ENCODE results near the gene IRF2.

Gene IRF2

DNA sequence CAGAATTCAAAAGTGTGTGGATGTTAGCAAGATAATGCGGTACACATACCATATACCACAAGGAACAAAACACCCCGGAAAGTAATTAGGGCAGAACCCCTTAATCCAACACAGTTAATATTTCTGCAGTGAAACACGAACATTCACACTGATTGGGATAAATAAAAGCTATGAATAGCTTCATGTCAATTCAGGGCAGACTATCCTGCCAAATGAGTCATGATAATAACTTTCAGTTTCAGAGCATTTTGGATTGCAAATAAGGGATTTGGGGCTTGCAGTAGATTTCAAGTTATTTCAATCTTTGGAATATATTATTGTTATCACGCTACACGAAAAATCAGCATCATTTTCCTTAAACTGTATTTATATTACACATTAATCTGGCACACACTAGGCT lies 24.3 kb downstream of the IRF2 start:
- DNase-seq = peak; percentile 78

DNA sequence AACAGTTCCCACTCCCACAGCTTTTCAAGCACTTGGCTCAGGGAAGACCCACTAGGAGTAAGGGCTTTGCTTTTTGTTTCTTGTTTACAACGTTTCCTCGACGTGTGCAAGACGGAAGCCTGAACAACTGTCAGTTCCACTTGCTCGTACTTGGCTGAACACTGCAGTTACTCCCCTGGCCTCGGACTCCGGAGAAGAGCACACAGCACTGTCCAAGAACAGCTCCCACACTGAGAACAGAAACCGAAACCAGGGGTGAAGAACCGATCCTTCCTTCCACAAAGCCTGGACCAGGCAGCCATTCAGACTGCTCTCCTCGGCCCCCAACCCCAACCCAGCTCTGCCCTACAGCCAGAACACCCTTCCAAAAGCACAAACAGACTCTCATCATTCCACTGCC lies 25.5 kb downstream of the IRF2 start:
- peak; percentile 87 for DNase-seq

DNA sequence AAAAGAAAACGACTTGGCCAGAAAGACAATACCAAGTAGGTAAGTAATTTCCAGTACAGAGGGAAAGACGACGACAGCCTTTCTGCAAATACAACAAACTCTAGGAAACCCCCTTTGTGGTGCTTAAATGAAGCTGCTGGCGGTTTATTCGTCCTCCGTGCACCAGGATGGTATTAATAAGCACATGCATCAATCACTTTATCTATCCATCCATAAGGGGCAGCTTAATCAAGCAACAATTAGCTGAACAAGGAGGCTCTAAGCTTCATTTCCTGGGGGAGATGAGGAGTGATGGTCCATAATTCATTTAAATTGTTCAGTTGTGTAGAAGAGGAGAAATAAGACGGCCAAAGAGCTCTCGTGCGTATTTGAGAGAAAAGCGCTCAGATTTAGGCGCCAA lies 26.2 kb downstream of the IRF2 start:
- no peak for DNase-seq

DNA sequence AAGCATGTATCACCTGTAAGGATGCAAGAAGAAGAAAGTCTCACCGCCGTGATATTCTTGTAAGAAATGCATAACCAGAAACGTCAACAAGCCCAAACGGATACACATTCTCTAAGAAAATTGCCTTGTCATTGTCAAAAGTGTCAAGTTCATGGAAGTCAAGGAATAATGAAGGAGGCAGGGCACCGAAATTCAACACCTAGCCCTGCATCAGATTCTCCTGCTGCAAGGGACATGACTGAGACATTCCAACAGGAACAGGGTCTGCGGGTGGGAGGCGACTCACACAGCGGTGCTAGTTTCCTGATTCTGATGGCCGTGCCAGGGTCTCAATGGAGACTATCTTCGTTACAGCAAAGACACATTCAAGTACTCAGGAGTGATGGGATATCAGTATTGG lies 26.7 kb downstream of the IRF2 start:
- no peak for DNase-seq

DNA sequence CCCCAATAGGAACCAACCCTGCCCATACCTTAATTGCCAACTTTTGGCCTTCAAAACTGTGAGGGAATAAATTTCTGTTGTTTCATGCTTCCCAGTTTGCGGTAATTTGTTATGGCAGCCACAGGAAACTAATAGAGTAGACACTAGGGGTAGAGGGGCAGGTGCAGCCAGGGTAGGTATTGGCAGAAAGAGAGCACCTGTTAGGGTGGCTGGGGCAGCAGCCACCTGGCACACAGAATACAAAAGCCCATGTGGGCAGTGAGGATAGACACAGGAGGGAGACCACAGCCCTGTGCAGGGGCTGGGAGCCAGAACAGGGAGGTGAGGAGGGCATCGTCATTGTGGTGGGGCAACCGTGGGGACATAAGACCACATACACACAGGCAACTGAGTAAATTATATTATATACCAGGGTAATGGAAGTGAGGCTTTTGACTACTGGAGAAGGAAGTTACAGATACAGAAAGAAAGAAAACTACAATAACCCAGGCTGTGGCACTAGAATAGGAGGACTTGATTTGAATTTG lies 28.2 kb downstream of the IRF2 start:
- DNase-seq = no peak

DNA sequence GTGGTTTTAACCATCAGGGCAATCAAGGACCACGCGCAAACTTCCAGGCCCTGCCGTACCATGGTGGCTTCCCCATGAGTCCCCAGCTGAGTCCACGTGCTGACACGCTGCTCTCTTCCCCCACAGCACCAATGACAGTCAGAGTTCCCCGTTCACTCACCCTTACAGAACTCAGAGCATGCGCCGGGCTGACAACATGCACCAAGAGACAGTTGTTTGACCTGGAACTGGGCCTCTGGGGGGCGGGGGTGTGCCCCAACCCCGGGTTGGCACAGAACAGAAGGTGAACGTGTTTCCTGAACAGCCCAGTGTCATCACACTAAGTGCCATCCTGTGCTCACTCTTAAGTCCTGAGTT lies 29.4 kb downstream of the IRF2 start:
- peak; percentile 77 for DNase-seq

DNA sequence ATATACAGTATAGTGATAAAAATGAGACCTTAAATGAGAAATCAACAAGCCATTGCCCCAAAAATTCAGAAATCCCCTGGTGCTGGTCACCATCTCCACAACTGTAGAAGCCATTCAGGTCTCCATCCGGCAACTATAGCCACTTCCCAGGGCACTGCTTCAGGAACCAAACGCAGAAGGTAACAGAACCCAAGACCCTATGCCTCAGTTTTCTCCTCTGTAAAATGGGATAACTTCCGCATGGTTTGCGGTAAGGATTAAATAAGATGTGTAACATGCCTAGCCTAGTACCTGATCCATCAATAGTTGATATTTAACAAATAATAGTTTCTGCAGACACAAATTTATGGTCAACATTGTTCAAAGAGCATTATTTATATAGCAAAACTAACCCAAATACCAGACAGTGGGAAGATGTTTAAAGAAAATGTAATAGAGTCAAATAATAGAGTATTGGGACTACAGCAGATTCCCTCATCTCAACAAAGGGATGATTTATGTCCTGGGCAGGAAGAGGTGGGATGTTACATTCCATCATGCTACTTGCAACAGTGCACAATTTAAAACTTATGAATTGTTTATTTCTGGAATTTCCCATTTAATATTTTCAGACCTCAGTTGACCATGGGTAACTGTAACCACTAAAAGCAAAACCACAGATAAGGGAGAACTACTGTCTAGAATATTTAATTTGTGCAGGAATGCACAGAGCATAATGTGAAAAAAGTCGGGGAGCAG lies 30.0 kb downstream of the IRF2 start:
- DNase-seq = peak; percentile 57

DNA sequence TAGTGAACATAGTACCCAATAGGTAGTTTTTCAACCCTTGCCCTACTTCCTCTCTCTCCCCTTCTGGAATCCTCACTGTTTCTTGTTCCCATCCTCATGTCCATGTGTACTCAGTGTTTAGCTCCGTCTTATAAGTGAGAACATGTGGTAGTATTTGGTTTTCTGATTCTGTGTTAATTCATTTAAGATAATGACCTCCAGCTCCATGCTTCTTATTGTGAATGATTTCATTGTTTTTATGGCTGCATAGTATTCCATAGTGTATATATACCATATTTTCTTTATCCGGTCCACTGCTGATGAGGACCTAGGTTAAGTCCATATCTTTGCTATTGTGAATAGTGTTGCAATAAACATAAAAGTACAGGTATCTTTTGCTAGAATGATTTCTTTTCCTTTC lies 31.0 kb downstream of the IRF2 start:
- no peak for DNase-seq

DNA sequence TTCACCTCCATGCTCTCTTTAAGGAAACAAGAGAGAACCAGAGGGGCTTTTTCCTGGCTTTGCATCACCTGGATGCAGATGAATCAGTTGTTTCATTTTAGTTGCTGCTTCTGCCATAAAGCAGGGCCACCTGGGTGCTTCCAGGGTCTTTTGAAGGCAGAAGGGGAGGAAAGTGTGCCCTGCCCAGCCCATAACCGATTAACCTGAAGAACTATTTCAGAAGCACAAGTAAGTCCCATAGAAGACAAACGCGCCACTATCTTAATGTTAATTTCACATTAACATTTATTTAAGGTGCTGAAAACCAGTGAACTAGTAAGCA lies 32.1 kb downstream of the IRF2 start:
- no peak for DNase-seq

DNA sequence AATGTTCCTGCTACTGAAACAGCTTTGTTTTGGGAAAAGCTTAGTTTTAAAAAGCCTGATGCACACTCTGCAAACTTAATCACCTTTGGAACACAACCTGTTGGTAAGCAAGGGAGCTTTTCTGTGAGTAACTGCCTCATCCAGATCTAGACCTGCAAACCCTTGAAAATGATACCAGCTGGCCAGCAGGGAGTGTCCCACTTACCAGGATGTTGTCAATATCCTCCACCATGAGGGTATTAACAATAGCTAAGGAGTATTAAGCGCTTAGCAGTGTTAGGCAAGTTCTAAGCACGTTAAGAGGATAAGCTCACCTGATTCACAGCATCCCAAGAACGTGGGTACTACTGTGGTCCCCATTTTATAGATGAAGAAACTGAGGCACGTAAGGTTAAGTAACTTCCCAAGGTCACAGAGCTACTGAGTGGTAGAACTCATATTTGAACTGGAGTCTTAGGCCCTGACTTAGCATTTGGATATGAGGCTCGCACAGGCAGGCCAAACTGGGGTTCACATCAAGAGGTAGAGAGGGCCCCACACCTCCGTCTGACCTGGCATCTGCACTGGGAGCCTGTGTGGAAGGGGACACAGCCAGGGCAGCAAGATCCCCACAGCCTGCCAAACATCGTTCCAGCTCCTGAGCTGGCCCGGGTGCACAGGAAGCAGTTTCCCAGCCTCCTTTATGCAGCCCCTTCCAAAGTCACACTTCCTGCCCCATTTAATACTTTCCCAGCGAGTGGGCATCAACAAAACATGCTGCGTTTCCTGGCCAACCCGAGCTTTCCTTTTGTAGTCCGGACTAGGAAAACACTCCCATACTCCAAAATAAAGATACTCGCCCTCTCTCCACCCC lies 32.7 kb downstream of the IRF2 start:
- no peak for DNase-seq

DNA sequence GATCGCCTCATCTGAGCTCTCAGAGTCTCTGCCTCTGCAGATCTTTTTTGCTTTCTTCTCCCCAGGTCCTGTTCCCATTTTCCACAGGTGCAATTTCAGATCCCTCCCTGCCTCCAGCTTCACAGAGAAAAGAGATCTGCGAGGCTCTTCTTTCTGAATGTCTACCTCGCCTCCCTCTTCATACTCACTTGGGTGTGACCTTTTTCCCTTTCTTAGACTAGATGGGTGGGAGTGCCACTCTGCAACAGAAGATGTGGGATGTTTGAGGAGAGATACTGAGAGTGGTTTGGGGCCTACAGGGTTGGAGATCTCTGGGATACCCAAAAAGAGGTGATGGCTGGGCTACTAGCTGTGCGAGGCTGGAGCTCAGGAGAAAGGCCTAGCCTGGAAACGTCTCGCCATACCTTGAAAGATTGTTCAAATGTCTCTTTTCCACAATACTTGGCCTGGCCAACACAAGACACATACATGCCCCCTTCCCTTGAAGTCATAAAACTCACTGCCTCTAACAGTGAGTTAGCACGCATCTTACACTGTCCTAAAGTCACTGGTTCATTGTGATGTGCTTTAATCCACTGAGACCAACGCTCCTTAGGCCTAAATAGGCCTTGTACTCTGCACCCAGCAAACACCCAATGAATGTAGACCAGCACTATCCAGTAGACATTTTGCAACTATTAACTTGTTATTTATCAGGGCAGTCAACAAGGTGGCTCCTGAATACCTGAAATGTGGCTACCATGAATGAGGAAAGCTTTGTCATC lies 33.6 kb downstream of the IRF2 start:
- DNase-seq = no peak

DNA sequence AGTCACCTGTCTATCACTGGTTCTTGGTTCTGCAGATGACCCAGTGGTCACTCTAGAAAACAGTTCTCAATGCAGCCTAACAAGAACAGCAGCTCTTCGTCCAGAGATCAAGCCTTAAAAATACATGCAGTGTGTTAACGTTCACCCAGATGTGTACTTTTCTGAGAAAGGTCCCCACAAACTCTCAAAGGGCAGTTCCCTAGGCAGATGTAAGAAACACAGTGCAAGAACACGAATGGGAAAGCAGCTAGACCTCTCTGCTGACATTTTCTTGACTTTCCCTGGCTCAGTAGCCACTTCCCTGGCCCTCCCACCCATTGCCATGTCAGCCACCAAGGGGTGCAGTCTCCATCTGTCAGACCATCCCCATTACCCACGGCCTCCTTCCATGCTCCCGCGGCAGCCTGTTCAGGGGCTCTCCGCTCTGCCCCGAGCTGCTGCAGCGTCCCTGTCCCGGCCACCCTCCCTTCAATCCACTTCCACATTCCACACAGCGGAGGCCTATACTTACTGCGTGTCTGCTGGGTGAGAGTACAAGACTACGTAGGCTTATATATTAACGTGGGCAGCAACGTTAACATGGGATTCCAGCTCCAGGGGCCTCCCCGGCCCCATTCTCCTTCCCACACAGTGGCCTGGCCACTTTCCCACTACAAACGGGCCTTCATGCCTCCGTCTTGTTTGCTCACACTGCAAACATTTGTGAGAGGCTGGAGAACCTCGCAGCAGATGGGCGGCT lies 34.3 kb downstream of the IRF2 start:
- no peak for DNase-seq

DNA sequence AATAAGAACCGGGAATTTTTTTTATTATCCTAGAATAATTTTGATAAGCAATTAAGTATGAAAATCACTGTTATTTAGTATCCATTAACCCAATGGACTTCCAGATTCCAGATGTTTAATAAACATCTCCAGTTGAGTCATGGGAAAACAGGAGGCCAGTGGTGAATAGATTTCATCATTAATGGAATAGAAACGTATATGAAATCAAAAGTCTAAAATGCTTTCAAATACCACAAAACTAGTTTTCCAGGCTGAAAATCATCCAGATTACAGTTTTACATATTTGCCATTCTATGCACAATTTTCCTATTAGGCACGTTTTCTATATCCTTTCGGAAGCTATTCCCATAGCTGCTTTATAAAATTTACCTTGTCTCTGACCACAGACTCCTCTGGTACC lies 35.0 kb downstream of the IRF2 start:
- no peak for DNase-seq

DNA sequence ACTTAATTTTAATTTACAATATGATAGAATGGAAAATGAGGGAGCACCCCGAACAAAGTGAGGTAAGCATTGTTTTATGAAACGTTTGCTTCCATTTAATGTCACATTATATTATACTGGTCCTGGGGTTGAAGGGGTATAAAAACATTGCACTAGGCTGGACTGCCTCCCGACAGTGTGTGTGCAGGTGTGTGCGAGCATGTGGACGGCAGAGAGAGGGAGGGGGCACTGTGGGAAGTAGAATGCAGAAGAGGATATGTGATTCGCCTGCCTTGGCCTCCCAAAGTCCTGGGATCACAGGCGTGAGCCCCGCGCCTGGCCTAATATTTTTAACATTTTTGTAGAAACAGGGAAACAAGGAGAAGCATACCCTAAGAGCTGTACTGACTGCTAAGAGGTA lies 36.0 kb downstream of the IRF2 start:
- DNase-seq = no peak

DNA sequence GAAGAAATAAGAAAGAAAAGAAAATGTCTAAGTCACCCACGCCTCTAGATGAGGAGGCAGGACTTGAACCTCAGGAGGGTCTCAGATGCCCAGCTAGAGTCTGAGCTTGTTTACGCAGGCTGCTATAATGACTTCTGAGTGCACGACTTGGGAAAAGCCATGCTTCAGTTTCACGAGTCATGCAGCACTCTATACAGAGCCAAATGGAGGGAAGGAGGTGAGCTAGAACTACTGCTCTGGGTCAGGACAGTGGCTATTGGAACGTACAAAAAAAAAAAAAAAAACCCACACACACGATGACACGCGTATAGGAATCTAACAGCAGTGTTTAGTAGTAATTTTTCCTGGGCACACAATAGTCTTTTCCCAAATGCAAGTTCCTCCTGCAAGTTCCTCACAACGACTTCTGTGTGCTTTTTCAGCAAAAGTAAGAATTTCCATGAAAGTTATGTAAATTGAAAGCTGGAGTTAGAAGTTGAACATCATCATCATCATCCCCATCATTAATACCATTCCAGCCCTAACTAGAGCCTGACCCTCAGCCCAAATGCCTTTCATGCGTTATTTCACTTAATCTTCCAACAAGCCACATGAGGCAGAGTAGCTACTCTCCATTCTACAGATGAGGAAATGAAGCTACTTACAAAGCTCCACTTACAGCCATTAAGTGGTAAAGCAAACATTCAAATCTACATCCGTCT lies 36.6 kb downstream of the IRF2 start:
- peak; percentile 63 for DNase-seq

DNA sequence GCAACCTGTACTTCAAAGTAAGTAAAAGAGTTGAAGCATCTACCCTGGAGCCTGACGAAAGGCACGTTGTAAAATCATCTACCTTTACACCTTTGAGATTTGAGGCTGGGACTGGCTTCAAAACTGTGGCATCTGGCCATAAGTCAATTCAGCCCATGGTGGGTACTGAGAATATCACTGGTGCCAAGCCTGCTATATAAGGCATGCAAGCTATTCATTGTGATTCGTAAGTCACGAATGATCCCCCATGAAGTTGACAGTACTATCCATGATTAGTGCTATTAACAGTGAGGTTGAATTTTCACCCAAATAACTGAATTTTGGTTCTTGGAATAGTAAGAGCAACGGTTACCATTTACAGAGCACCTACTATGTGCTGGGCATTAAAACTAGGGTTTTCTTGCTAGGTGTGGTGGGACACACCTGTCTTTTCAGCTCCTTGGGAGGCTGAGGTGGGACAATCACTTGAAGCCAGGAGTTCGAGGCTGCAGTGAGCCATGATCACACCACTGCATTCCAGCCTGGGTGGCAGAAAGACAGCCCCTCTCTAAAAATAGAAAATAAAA lies 39.8 kb downstream of the IRF2 start:
- DNase-seq = no peak

DNA sequence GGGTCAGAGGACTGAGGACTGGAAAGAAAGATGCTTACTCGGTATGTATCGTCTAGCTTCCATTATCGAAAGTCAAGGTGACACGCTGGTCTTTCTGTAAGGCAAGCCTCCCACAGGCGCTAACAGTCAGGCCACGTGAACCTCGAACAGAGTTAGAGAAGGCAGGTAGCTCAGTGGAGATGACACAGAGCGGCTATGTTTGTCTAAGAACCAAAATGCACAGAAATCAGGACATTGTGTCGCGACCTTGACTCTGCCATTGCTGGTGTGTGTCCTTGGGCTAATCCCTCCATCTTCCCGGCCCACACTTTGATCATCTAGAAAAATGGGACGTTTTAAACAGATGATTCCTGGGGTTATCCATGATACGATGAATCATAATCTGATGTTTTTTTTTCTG lies 40.3 kb downstream of the IRF2 start:
- DNase-seq = no peak

DNA sequence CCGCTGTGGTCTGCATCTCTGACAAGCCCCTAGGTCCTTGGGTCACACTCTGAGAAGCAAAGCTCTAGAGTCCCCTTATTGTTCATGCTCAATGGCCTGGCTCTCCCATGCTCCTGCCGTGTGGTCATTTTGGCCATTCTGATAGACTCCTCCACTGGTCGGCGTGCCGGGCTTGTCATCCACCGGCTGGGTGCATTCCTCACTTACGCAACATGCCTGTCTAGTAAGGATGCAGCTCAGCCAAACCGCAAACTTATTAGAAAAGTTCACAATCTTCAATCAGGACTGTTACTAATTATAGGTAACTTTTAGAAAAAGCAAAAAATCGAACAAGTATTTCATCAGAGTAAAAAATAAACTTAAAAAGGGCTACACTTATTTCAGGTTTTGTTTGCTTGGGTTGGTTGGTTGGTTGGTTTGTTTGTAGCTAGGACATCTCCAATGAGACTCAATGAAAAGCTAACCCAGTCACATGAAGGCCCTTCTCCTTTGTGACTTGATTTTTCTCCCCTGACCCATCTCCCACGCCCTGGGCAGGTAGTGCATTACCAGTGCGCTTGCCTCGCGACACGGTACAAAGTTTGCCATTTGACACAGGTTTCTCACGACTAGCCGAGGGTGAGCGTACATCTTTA lies 41.0 kb downstream of the IRF2 start:
- peak; percentile 79 for DNase-seq

DNA sequence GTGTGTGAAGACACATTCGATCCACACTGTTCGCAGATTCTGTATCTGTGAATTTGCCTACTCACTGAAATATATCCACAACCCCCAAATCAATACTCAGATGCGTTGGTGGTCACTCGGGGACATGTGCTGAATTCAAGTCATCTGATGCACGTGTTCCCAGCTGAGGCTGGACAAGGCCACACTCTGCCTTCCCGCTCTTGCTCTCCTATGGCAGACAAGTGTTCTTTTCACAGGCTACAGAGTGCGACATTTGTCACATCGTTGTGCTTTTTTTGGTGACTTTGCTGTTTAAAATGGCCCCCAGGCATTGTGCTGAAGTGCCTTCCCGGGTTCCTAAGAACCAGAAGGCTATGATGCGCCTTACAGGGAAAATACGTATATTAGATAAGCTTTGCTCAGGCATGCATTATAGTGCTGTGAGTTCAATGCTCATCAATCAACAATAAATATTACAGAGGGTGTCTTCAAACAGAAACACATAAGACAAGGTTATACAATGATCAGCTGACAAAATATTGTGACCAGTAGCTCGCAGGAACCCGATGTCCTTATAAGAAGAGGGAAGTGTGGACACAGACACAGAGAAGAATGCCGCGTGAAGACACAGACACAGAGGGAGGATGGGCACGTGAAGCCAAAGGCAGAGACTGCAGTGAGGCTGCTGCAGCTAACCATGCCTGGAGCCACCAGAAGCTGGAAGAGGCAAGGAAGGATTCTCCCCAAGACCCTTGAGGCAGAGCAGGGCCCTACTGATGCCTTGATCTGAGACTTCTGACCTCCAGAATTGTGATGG lies 42.0 kb downstream of the IRF2 start:
- peak; percentile 69 for DNase-seq

DNA sequence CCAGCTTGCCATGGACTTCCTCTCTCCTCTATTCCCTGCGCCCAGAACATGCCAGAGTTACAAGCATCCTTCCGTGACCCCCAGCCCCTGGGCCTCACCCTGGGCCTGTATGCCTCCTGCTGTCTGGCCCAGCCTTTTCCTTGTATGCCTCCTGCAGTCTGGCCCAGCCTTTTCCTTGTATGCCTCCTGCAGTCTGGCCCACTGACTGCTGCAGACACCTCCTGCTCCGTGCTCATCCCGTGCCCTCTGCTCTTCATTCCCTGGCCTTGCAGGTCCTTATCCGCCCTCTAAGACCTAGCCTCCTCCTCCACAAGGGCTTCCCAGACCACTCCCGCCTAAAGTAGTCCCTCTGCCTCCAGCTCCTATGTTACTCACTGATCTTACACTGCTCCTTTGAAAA lies 44.2 kb downstream of the IRF2 start:
- DNase-seq = no peak

DNA sequence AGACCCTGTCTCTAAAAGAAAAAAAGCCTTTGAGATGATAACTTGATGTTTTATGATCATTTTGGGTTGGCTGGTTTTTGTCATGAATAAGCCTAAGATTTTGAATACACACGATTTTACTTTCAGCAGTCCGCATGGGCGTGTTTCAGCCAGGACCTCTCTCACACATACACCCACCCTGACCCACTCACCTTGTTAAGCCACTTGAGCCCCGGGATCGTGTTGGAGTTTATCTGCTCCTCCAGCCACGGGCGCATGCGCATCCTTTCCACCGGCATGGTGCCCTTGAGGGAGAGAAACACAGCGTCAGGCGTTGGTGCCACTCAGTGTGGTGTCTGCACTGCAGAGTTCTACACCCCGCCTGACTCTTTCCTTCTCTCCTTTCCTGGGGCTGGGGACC lies 45.6 kb downstream of the IRF2 start:
- DNase-seq = no peak
